Skin epidermis (tissue), 12 donors: ENCODE data around the gene TSPEAR.
"Not testable (repeated sequence)": the region's sequence is repeated elsewhere in the genome, so short reads cannot be mapped to it uniquely, and the experiment has no call there.

ENCODE experiments used
- H3K27ac ChIP-seq, 21 experiments: fragments of 200-600 bp; sonication (generic) in 11 of 21; one replicate each; pipeline ENCODE4 v1.5.0; 2020; ENCODE audit warnings: mild to moderate bottlenecking in 3 of 21, inconsistent platforms in 2 of 21, moderate library complexity in 2 of 21
- H3K4me3 ChIP-seq, 7 experiments: fragments of 200-600 bp; sonication (generic) in 2 of 7; one replicate each; pipeline ENCODE4 v1.5.0; 2020; ENCODE audit warnings: inconsistent platforms in 2 of 7, mild to moderate bottlenecking in 2 of 7, moderate library complexity in 1 of 7

The TSPEAR gene

DNA sequence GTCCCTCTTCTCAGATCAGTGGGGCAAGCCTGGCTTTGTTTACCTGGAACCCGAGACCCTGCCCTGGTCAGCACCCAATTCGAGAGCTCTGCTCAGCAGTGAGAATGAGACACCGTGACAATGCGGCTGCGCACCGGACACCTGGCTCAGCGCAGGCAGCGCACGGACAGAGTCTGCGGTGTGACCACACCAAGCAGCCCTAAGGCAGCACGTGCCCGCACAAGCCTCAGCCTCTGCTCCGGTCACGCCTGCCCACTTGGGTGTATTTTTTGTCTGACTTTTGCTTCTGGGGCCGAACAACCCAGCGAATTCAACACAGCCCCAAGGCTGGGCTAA, 94.8 kb downstream of the TSPEAR start:
- Histone ChIP-seq H3K27ac (no peak overlapping the region), H3K4me3 (no peak overlapping the region)

DNA sequence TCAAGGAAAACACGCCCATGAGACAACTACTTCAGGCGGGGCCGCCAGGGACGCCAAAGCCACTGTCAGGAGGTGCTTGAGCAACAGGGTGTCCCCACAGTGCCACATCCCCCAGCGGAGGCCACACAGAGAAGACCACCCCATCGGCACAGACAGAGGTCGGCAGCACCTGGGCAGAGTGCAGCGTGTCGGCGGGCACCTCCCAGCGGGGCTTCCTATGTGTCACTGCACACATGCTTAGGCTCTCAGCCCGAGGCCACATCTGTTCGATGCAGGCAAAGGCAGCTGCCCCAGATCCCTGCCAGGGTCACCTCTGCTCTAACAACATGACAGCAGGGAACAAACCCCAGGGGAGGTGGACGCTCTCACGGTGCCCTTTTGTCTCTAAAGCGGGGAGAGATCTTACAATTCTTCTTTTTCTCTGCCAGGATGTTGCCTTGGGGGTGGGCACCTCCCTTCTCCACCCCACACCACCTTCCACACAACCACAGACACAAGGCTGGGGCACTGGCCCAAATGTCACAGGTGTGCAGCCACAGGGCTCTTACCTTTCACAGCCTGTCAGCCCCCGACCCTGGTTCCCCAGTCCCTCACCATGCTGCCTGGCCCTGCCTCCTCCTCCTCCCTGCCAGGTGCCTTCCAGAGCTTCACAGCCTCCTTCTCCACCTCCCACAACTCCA, 95.3 kb downstream of the TSPEAR start:
- no peak overlapping the region for H3K4me3 ChIP-seq

DNA sequence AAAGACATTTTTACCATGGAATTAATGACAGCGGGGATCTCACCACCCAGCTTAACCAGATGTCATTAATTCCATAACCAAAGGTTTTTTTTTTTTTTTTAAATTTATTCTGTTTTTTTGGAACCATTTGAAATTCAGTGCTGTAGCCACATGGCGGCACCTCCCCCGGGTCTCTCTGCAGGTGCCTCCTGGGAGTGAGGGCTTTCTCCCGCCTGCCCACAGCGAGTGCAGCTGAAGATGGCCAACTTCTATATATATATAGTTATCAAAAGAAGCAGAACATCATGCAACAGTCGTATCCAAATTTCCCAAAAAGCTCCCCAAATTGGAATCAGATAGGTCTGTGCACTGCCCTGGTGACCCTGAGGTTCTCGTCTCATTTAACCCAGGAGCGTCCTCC, 95.9 kb downstream of the TSPEAR start:
- no peak overlapping the region for H3K27ac ChIP-seq

More for the DNA sequence above, 95.3 kb downstream of the TSPEAR start:
- no peak overlapping the region for H3K27ac ChIP-seq

DNA sequence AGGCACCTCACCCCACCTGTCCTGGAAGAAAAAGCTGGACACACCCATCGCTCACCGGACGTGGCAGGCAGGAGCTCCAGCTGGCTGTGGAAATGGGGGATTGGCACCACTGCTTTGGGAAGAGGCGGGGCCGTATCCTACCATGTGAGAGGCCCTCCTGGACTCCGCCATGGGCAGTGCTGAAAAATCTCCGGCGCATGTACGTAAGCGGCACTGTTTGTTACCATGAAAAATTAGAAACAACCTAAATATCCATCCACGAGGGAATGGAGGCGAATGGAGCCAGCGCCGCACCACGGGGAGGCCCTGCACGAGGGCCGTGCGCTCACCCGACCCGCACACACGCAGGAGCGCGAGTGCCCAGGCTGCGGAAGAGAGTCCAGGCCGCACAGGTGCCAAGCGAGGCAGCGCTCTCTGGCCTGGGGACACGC, 96.4 kb downstream of the TSPEAR start:
- no peak overlapping the region for H3K4me3 ChIP-seq
- H3K27ac ChIP-seq = no peak overlapping the region

More for the DNA sequence above, 95.9 kb downstream of the TSPEAR start:
- no peak overlapping the region for H3K4me3 ChIP-seq

DNA sequence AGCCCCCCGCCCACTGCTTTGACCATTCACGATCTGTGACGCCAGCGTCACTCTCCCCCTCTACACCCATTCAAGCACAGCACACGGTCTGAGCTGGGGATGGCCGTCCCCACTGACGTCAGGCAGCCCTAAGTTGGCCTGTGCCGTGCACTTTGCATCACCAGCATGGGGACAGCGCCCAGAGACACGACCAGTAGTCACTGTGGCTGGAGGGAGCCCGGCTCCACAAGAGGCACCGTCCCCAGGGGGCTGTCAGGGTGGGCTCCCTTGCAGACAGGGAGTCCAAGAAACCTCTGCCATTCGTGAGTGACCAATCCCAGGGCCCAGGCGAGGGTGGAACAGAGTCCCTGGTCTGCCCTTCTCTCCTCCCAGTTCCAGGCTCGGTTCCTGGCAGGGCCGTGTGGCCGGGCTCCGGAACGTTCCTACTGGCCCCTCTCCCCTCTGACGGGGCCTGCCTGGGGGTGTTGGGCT, 97.2 kb downstream of the TSPEAR start:
- Histone ChIP-seq H3K27ac (no peak overlapping the region), H3K4me3 (no peak overlapping the region)

DNA sequence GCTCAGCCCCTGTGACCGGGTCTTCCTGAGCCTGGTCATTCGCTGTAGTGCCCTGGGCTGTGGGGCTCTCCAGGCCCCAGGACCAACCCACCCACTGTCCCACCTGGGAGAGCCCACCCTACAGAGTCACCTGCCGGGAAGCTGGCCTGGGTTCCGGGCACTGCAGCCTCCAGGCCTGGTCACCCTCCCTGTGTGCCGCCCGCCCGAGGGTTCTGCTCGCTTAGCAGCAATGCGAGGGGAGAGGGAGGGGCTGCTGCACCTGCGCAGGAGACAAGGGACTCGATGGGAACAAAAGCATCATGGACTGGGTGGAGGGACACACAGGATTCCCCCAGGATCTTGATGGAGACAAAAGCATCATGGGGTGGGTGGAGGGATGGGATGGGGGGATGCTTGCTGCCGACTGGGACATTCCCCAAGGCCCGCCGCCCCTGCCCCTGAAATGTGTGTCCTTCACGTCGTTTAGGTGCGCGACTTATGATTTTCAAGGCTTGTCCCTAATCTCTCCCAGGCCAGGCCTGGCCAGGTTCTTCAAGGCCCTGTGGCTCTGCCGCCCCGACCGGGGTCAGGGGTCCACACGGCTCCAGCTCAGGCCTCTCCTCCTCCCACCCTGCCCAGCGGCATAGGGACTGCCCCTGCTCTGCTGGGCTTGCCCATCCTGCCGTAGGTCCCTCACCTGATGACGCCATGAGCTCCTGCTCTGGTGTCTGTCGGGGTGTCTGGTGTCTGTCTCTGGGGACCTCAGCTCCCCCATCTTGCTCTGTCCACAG, 97.8 kb downstream of the TSPEAR start:
- no peak overlapping the region for H3K4me3 ChIP-seq
- H3K27ac ChIP-seq = no peak overlapping the region

DNA sequence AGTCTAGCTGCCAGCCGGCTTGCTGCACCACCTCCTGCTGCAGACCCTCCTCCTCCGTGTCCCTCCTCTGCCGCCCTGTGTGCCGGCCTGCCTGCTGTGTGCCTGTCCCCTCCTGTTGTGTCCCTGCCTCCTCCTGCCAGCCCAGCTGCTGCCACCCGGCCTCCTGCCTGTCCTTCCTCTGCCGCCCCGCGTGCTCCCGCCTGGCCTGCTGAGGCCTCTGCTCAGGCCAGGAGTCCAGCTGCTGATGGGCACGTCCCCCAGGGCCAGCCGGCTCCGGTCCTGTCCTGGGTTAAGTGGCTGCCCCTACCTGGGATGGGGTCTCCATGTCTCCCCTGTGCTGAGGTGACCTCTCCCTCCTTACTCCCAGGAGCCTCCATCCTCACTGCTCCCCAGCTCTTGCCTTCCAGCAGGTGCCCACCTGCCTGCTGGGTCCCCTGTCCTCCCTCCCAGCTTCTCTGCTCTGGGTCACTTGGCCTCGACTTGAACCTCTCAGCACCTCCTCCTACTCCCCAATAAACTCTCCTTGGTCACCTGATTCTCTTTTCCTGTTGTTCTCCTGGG, 98.6 kb downstream of the TSPEAR start:
- no peak overlapping the region for H3K27ac ChIP-seq
- no peak overlapping the region for H3K4me3 ChIP-seq

DNA sequence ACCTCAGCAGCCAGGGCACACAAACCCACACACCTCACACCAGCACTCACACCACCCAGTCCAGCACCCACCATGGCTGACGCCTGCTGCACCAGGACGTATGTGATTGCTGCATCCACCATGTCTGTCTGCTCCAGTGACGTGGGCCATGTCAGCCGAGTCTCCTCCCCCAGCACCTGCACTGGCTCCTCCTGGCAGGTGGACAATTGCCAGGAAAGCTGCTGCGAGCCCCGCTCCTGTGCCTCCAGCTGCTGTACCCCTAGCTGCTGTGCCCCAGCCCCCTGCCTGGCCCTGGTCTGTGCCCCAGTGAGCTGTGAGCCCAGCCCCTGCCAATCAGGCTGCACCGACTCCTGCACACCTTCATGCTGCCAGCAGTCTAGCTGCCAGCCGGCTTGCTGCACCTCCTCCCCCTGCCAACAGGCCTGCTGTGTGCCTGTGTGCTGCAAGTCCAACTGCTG, 99.3 kb downstream of the TSPEAR start, which contains the start of gene KRTAP10-8:
TSS of gene KRTAP10-8 (plus strand) at position 51 of the 458 bp plus-strand sequence. CDS start at position 73, 22 bp downstream.
- Histone ChIP-seq H3K27ac (no peak within 1 kb of the TSS), H3K4me3 (no peak within 1 kb of the TSS)

DNA sequence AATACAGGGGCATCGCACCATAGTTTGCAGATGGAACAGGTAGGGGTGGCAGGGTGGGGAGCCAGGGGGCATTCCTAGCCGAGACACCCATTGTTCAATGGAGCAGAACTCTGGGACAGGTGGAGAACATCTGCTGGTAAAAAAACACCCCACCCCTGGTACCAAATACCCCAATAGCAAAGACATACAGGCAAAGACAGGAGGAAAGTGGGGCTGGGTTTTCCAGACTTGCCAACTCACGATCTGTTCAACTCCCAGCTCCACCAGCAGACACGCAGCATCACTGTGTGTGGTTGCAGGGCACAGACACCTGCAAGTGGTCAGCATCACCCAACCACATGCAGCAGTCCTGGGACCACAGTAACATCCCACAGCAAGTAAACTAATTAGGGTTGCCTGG, 99.8 kb downstream of the TSPEAR start:
- H3K27ac ChIP-seq = no peak overlapping the region

DNA sequence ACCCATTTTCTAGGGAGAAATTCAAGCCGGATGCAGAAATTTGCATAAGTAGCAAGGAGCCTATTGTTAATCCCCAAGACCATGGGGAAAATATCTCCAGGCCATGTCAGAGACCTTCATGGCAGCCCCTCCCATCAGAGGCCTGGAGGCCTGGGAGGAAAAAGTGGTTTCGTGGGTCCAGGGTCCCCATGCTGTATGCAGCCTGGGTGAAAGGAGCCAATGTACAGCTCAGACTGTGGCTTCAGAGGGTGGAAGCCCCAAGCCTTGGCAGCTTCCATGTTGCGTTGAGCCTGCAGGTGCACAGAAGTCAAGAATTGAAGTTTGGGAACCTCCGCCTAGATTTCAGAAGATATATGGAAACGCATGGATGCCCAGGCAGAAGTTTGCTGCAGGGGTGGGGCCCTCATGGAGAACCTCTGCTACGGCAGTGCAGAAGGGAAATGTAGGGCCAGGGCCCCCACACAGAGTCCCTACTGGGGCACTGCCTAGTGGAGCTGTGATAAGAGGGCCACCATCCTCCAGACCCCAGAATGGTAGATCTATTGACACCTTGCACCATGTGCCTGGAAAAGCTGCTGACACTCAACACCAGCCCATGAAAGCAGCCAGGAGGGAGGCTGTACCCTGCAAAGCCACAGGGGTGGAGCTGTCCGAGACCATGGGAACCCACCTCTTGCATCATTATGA, 101.1 kb downstream of the TSPEAR start:
- not testable (repeated sequence) for H3K27ac ChIP-seq, H3K4me3 ChIP-seq

More for the DNA sequence above, 99.8 kb downstream of the TSPEAR start:
- no peak overlapping the region for H3K4me3 ChIP-seq

DNA sequence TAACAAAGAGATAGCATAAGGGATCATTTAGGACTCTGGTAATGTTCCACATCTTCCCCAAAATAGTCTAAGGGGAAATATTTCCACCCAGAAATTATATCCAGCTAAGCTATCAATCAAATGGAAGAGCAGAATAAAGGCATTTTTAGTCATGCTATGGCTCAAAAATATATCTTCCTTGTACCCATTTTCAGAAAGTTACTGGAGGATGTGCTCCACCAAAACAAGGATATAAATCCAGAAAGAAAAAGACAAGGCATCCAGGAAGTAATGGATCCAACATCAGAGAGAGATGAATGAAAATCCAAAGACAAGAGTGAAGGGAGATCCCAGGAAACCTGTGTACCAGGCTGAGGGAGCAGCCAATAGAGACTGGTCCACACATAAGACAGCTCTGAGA, 102.2 kb downstream of the TSPEAR start:
- H3K4me3 ChIP-seq = no peak overlapping the region
- no peak overlapping the region for H3K27ac ChIP-seq

DNA sequence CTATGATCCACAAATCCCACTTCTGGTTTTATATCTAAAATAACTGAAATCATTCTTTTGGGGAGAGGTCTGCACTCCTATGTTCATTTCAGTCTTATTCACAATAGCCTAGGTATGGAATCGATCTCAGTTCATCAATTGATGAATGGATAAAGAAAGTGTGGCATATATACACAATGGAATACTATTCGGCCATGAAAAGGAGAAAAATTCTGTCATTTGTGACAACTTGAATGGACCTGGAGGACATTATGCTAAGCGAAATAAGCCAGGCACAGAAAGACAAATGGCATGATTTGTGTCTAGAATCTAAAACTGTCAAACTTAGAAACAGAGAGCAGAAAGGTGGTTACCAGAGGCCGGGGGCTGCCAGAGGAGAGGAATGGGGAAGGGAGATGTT, 104.9 kb downstream of the TSPEAR start:
- no peak overlapping the region for H3K4me3 ChIP-seq
- no peak overlapping the region for H3K27ac ChIP-seq

DNA sequence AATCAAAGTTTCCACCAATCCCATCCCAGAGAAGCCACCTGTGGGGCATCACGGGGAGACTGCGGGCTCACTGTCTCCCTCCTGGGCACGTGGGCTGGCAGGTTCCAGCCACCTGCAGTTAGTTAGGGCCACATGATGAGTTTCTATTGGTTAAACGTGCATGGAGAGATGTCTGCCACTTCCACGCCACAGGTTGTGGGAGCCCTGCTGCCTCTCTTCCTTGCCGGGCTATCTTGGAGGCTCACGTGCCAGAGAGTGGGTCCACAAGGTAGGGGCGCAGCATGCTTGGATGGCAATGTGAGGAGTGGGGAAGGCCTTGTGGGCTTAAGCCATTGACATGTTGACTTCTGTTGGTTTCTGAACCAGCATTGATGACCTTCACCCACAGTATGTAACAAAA, 107.5 kb downstream of the TSPEAR start:
- Histone ChIP-seq H3K4me3 (no peak overlapping the region), H3K27ac (no peak overlapping the region)

DNA sequence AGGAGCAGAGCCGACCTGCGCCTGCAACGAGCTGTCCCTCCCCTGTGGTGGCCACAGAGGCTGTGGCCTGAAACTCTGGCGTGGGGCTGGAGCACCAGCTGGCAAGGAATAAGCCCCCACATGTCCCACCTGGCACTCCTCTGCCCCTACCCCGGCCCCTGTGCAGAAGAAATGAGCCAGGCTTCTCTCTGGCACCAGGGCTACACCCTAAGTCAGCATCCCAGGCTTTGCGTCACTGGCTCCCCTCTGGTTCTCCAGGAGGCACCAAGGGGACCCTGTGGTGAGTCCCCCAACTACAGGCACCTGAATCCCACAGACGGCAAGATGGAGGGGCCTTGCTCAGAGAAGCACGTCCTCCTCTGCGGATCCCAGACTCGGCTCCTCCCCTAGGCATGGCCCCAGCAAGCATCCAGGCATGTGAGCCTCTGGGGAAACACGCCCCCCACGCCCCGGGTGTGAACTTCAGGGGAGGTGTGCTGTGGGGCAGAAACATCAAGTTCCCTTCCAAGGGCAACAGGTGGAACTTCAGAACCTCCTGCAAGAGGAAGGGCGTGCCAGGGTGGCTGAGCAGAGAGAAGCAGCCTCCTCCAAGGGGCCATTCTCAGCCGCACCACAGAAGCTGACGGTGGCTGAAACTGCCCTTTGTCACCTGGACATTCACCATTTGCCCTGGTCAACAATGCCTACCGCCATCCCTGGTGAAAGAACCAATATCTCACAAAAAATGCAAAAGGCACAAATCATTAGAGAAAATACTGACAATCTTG, 108.1 kb downstream of the TSPEAR start:
- Histone ChIP-seq H3K4me3 (no peak overlapping the region), H3K27ac (no peak overlapping the region)

DNA sequence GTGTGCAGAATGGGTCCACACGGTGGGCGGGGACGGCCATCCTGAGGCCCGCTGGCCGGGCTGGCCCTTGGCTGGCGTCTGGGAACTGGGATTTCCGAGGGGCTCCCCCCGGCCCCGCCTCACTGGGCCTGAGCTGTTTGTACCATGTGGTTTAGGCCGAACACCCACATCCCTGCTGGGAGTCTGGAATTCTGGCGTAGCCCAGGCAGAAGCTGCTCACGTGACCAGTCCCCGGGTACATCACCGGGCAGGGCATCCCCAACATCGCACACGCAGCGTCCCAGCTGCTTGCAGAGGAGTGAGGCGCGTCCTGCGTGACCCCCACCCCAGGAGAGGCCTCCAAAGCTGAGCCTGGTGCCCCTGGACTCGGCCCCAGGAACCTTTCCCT, 108.9 kb downstream of the TSPEAR start:
- Histone ChIP-seq H3K27ac (no peak overlapping the region), H3K4me3 (no peak overlapping the region)

DNA sequence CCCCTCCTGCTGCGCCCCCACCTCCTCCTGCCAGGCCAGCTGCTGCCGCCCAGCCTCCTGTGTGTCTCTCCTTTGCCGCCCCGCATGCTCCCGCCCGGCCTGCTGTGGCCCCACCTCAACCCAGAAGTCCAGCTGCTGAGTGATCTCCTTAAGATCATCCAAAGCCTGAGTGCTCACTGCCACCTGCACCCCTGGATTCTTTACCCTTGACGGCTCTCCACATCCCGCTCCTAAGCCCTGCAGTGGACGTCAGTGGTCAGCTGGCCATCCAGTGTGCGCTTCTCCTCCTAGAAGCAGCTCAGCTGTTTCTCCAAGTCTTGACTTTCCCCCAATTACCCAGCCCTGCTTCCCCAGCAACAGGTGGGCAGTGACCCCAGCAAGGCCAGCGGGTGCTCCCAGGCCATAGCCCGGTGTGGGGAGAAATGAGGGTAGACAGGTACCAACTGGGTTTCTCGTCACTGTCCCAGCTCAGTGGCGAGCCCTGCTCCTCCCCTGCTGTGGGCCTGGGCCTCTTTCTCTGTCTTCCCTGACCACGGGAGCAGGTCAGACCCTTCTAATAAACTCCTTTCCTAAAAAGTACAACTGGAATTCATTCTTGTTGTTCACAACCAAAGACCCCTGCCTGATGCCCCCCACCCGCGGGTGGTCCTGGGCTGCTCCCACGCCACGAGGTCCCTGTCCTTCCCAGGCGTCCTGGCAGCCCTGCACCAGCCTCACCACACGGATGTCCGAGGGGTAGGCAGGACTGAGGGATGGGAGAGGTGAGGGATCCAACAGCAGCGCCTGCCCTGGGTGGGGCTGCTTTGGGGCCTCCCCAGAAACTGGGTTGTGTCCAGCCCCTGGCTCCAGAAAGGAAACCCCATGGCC, 109.5 kb downstream of the TSPEAR start:
- Histone ChIP-seq H3K4me3 (no peak overlapping the region), H3K27ac (no peak overlapping the region)

DNA sequence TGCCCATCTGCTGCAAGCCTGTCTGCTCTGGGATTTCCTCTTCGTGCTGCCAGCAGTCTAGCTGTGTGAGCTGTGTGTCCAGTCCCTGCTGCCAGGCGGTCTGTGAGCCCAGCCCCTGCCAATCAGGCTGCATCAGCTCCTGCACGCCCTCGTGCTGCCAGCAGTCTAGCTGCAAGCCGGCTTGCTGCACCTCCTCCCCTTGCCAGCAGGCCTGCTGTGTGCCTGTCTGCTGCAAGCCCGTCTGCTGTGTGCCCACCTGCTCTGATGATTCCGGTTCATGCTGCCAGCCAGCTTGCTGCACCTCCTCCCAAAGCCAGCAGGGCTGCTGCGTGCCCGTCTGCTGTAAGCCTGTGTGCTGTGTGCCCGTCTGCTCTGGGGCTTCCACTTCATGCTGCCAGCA, 110.3 kb downstream of the TSPEAR start:
- H3K4me3 ChIP-seq, H3K27ac ChIP-seq: not testable (repeated sequence)

DNA sequence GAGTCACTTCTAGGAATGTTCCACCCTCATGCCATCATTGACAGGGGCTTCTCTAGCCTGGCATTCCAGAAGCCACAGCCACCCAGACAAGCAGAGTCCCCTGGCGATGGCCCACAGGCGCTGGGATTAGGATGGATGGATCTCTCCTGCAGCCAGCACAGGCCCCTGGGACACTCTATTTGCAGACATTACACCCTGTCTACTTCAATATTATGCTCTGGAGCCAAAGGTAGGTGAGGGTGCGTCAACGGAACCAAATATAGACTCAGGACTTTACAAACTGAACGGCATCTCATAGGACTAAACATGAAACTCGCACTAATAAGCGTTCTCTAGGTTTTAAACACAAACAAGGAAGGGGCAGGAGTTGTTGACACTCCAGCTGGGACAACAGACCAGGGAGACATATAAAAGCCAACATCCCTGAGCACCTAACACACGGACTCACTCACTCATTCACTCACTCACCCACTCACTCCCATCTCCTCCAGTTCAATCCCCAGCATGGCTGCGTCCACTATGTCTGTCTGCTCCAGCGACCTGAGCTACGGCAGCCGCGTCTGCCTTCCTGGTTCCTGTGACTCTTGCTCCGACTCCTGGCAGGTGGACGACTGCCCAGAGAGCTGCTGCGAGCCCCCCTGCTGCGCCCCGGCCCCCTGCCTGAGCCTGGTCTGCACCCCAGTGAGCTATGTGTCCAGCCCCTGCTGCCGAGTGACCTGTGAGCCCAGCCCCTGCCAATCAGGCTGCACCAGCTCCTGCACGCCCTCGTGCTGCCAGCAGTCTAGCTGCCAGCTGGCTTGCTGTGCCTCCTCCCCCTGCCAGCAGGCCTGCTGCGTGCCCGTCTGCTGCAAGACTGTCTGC, 111.0 kb downstream of the TSPEAR start, which contains the start of gene KRTAP10-7:
TSS of gene KRTAP10-7 (plus strand) at position 480 of the 861 bp plus-strand sequence. CDS start at position 505, 25 bp downstream.
- not testable (repeated sequence) for H3K27ac ChIP-seq, H3K4me3 ChIP-seq
